Measurements from ENCODE around the gene DPEP1. TPM values are rescaled to one million over a fixed set of nuclear protein-coding genes. Genes with fewer than 3 reads are reported as not detected.
A peak's percentile ranks its signal among the peaks of the same experiment; 100 is the strongest.
"Not testable (repeated sequence)": the region's sequence is repeated elsewhere in the genome, so short reads cannot be mapped to it uniquely, and the experiment has no call there.

The DPEP1 gene
- polyA plus RNA-seq, 3 donors from 2014 or later: not detected

- H3K4me3 Mint-ChIP-seq: no peak overlapping the region
- DNase-seq: no peak
- H3K4me1 Mint-ChIP-seq: no peaks in the 10 kb centered on the region
- peaks cover 0 to 2% (median 0%) of the 10 kb centered on the region in 3 donors for H3K27me3 Mint-ChIP-seq (ENCODE audit: low read depth in 3 of 3)
- peaks cover 0 to 1% (median 0%) of the 10 kb centered on the region in 6 donors for H3K9me3 Mint-ChIP-seq
- no peak overlapping the region for H3K27ac Mint-ChIP-seq
- no peaks in the 10 kb centered on the region for H3K36me3 Mint-ChIP-seq
These were observed 29.4 kb upstream of the DPEP1 start for GRCh38 chr16:89583895-89584644.

- no peak for DNase-seq
- Mint-ChIP-seq H3K9me3 (peaks cover 0 to 1% (median 0%) of the 10 kb centered on the region in 6 donors), H3K27ac (no peak overlapping the region)
These were observed 28.5 kb upstream of the DPEP1 start for GRCh38 chr16:89584768-89585549.

GRCh38 chr16:89586218-89586617 is 27.2 kb upstream of the DPEP1 start:
- H3K27me3 Mint-ChIP-seq (ENCODE audit: low read depth in 3 of 3): peaks cover 0 to 2% (median 0%) of the 10 kb centered on the region in 3 donors
- H3K27ac Mint-ChIP-seq: no peak overlapping the region
- H3K4me1 Mint-ChIP-seq: no peaks in the 10 kb centered on the region
- no peaks in the 10 kb centered on the region for H3K36me3 Mint-ChIP-seq
- DNase-seq: no peak
- H3K4me3 Mint-ChIP-seq: no peak overlapping the region
- peaks cover 0 to 1% (median 0%) of the 10 kb centered on the region in 6 donors for H3K9me3 Mint-ChIP-seq

More at GRCh38 chr16:89584768-89585549, 28.5 kb upstream of the DPEP1 start:
- Mint-ChIP-seq H3K36me3 (no peaks in the 10 kb centered on the region), H3K27me3 (ENCODE audit: low read depth in 3 of 3) (peaks cover 0 to 2% (median 0%) of the 10 kb centered on the region in 3 donors), H3K4me3 (no peak overlapping the region), H3K4me1 (no peaks in the 10 kb centered on the region)

- Mint-ChIP-seq H3K36me3 (no peaks in the 10 kb centered on the region), H3K4me3 (no peak overlapping the region), H3K27me3 (ENCODE audit: low read depth in 3 of 3) (peaks cover 0 to 2% (median 0%) of the 10 kb centered on the region in 3 donors), H3K27ac (no peak overlapping the region), H3K4me1 (no peaks in the 10 kb centered on the region), H3K9me3 (peaks cover 0 to 1% (median 0%) of the 10 kb centered on the region in 6 donors)
- DNase-seq: no peak
These were observed 26.6 kb upstream of the DPEP1 start for GRCh38 chr16:89586853-89587252.

- not testable (repeated sequence) for H3K27ac Mint-ChIP-seq; H3K9me3 Mint-ChIP-seq; H3K4me3 Mint-ChIP-seq; H3K4me1 Mint-ChIP-seq; DNase-seq; H3K36me3 Mint-ChIP-seq; H3K27me3 Mint-ChIP-seq (ENCODE audit: low read depth in 3 of 3)
These were observed 25.8 kb upstream of the DPEP1 start for GRCh38 chr16:89587676-89588075.

GRCh38 chr16:89588413-89589109 is 24.9 kb upstream of the DPEP1 start:
- Mint-ChIP-seq H3K27ac (no peak overlapping the region), H3K27me3 (ENCODE audit: low read depth in 3 of 3) (peaks cover 0 to 3% (median 0%) of the 10 kb centered on the region in 3 donors), H3K36me3 (no peaks in the 10 kb centered on the region), H3K4me3 (no peak overlapping the region), H3K9me3 (peaks cover 0 to 1% (median 0%) of the 10 kb centered on the region in 6 donors), H3K4me1 (peaks cover 3% of the 10 kb centered on the region in 2 donors)
- DNase-seq: no peak

- Mint-ChIP-seq H3K4me1 (peaks cover 10 to 11% of the 10 kb centered on the region in 2 donors), H3K36me3 (no peaks in the 10 kb centered on the region), H3K4me3 (no peak overlapping the region), H3K27me3 (ENCODE audit: low read depth in 3 of 3) (peaks cover 0 to 9% (median 0%) of the 10 kb centered on the region in 3 donors), H3K9me3 (peaks cover 0 to 1% (median 0%) of the 10 kb centered on the region in 6 donors), H3K27ac (no peak overlapping the region)
- DNase-seq: no peak
These were observed 24.1 kb upstream of the DPEP1 start for GRCh38 chr16:89589241-89589926.

GRCh38 chr16:89593841-89594240 is 19.6 kb upstream of the DPEP1 start:
- Mint-ChIP-seq H3K9me3 (no peaks in the 10 kb centered on the region), H3K36me3 (no peaks in the 10 kb centered on the region), H3K27me3 (ENCODE audit: low read depth in 3 of 3) (peaks cover 0 to 7% (median 0%) of the 10 kb centered on the region in 3 donors), H3K4me1 (peaks cover 11 to 13% of the 10 kb centered on the region in 2 donors), H3K27ac (peak overlapping the region in 4 of 6 donors; percentile 71 to 83 (median 76)), H3K4me3 (peak overlapping the region in 4 of 5 donors; percentile 46 to 69 (median 58))
- peak; percentile 29 to 74 (median 65) for DNase-seq

GRCh38 chr16:89595330-89596060 is 17.9 kb upstream of the DPEP1 start:
- Mint-ChIP-seq H3K4me3 (no peak overlapping the region), H3K27ac (peak overlapping the region in 2 of 6 donors; percentile 13 to 40), H3K9me3 (no peaks in the 10 kb centered on the region), H3K27me3 (ENCODE audit: low read depth in 3 of 3) (peaks cover 0 to 7% (median 0%) of the 10 kb centered on the region in 3 donors), H3K4me1 (peaks cover 11 to 15% of the 10 kb centered on the region in 2 donors), H3K36me3 (no peaks in the 10 kb centered on the region)
- DNase-seq: no peak

GRCh38 chr16:89596061-89596689 is 17.3 kb upstream of the DPEP1 start:
- Mint-ChIP-seq H3K27ac (peak overlapping the region in 2 of 6 donors; percentile 13 to 45), H3K27me3 (ENCODE audit: low read depth in 3 of 3) (peaks cover 0 to 7% (median 0%) of the 10 kb centered on the region in 3 donors), H3K36me3 (no peaks in the 10 kb centered on the region), H3K9me3 (no peaks in the 10 kb centered on the region), H3K4me1 (peaks cover 11 to 15% of the 10 kb centered on the region in 2 donors), H3K4me3 (no peak overlapping the region)
- no peak for DNase-seq

- no peak overlapping the region for H3K27ac Mint-ChIP-seq
These were observed 16.3 kb upstream of the DPEP1 start for GRCh38 chr16:89596957-89597649.

GRCh38 chr16:89598199-89598598 is 15.2 kb upstream of the DPEP1 start:
- Mint-ChIP-seq H3K27ac (no peak overlapping the region), H3K36me3 (no peaks in the 10 kb centered on the region), H3K9me3 (no peaks in the 10 kb centered on the region), H3K27me3 (ENCODE audit: low read depth in 3 of 3) (peaks cover 0 to 7% (median 3%) of the 10 kb centered on the region in 3 donors), H3K4me3 (no peak overlapping the region), H3K4me1 (peaks cover 23 to 27% of the 10 kb centered on the region in 2 donors)
- no peak for DNase-seq

More at GRCh38 chr16:89596957-89597649, 16.3 kb upstream of the DPEP1 start:
- H3K4me3 Mint-ChIP-seq: no peak overlapping the region
- DNase-seq: no peak
- no peaks in the 10 kb centered on the region for H3K9me3 Mint-ChIP-seq
- H3K36me3 Mint-ChIP-seq: no peaks in the 10 kb centered on the region
- peaks cover 0 to 7% (median 0%) of the 10 kb centered on the region in 3 donors for H3K27me3 Mint-ChIP-seq (ENCODE audit: low read depth in 3 of 3)
- peaks cover 12 to 16% of the 10 kb centered on the region in 2 donors for H3K4me1 Mint-ChIP-seq

Data from immature natural killer cell (primary cell).